Thoracic aorta (tissue), 2 donors: ENCODE data around the gene GFER. TPM values are rescaled to one million over a fixed set of nuclear protein-coding genes. Genes with fewer than 3 reads are reported as not detected.

Experiments
- ATAC-seq: fragments of 150-250 bp; one replicate; pipeline ENCODE4 v1.8.0; 2017; ENCODE audit warnings: low read depth; ENCODE audit not compliant: insufficient number of reproducible peaks, low FRiP score
- DNase-seq: peaks from one replicate; pipeline ENCODE4 v3.0.0-alpha.2; 2020; ENCODE audit warnings: low spot score
- H3K27ac ChIP-seq, 2 donors: fragments of 200-600 bp; sonication (generic); 1 replicate in 1 of 2; 2 replicates in 1 of 2; pipeline ENCODE4 v1.5.1; 2016; ENCODE audit warnings: mild to moderate bottlenecking in 2 of 2, moderate library complexity in 2 of 2
- H3K27me3 ChIP-seq: fragments of 200-600 bp; sonication (generic); replicated peaks from 2 replicates; pipeline ENCODE4 v1.6.0; 2016; ENCODE audit warnings: mild to moderate bottlenecking; ENCODE audit not compliant: insufficient read depth
- H3K36me3 ChIP-seq: fragments of 200-600 bp; sonication (generic); one replicate; pipeline ENCODE4 v1.5.1; 2016
- H3K4me1 ChIP-seq, 2 donors: fragments of 200-600 bp; sonication (generic); 1 replicate in 1 of 2; 2 replicates in 1 of 2; pipeline versions ENCODE4 v1.5.1 to v1.6.0; 2016; ENCODE audit warnings: low read depth in 2 of 2, mild to moderate bottlenecking in 1 of 2; ENCODE audit not compliant: control insufficient read depth in 1 of 2
- H3K4me3 ChIP-seq: fragments of 200-600 bp; sonication (generic); 2 replicates; pipeline ENCODE4 v1.5.1; 2016; ENCODE audit warnings: mild to moderate bottlenecking
- H3K9me3 ChIP-seq: fragments of 200-600 bp; sonication (generic); 2 replicates; pipeline ENCODE4 v1.5.1; 2016
- total RNA-seq, 2 donors: library from RNA; depleted of rRNA; stranded (reverse); fragments of >200 nt; gene quantifications; one replicate each; pipeline versions ENCODE4 v1.1.0 to v1.2.3, GENCODE V29; 2016
- TF ChIP-seq, protein P1 (sequence below): fragments of 200-600 bp; sonication (generic); IDR thresholded peaks from one replicate; pipeline ENCODE4 v1.5.1; 2019; ENCODE audit warnings: antibody characterized with exemption

Gene GFER
- total RNA-seq, 2 donors from 2014 or later, result 12.4 to 14.6 TPM

DNA sequence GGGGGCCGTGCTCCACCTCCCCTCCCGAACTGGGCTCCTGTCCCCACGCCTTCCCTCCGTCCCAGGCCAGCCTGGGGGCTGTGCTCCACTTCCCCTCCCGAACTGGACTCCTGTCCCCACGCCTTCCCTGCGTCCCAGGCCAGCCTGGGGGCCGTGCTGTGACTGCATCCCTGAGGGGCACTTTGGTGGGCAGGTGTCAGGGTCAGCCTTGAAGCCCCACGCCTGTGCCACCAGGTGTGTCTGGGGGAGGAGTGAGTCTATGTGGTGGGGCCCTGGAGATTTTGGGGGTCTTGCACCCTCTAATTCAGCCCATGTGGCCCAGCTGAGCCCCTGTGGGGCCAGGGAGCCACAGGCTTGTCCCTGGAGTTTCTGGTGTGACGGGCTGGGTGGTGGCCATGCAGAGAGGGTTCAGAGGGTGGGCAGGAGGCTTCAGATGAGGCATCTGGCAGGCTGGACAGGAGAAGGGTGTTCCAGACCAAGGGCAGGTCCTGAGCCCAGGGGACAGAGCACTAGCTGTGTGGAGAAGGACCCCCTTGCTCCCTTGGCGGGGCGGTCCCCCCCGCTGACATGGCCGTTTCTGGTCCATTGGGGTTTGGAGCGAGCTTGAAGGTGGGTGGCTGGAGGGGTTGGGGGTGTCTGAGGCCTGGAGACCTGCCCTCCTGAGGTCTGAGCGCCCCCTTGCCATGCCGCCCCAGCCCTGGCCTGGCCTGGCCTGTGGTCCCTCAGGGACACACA is 50.9 kb downstream of the GFER start:
- Histone ChIP-seq H3K9me3 (no peaks in the 10 kb centered on the region), H3K27me3 (no peaks in the 10 kb centered on the region), H3K36me3 (peaks cover 18% of the 10 kb centered on the region), H3K27ac (peak overlapping the region; percentile 94 to 95), H3K4me1 (peaks cover 31 to 60% of the 10 kb centered on the region in 2 donors), H3K4me3 (peak overlapping the region; percentile 42)
- ATAC-seq, result no peak
- TF ChIP-seq, protein P1, sequence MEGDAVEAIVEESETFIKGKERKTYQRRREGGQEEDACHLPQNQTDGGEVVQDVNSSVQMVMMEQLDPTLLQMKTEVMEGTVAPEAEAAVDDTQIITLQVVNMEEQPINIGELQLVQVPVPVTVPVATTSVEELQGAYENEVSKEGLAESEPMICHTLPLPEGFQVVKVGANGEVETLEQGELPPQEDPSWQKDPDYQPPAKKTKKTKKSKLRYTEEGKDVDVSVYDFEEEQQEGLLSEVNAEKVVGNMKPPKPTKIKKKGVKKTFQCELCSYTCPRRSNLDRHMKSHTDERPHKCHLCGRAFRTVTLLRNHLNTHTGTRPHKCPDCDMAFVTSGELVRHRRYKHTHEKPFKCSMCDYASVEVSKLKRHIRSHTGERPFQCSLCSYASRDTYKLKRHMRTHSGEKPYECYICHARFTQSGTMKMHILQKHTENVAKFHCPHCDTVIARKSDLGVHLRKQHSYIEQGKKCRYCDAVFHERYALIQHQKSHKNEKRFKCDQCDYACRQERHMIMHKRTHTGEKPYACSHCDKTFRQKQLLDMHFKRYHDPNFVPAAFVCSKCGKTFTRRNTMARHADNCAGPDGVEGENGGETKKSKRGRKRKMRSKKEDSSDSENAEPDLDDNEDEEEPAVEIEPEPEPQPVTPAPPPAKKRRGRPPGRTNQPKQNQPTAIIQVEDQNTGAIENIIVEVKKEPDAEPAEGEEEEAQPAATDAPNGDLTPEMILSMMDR, result no peak
- no peak for DNase-seq

GRCh38 chr16:2035431-2036199 is 51.6 kb downstream of the GFER start:
- TF ChIP-seq, protein P1, result no peak
- Histone ChIP-seq H3K9me3 (no peaks in the 10 kb centered on the region), H3K4me3 (peak overlapping the region; percentile 42), H3K36me3 (peaks cover 16% of the 10 kb centered on the region), H3K4me1 (peaks cover 31 to 61% of the 10 kb centered on the region in 2 donors), H3K27me3 (no peaks in the 10 kb centered on the region), H3K27ac (peak overlapping the region; percentile 94 to 95)
- DNase-seq, result peak; percentile 35
- ATAC-seq, result peak; percentile 21

- Histone ChIP-seq H3K9me3 (no peaks in the 10 kb centered on the region), H3K36me3 (peaks cover 16% of the 10 kb centered on the region), H3K4me3 (peak overlapping the region; percentile 42), H3K27ac (peak overlapping the region; percentile 94 to 95), H3K4me1 (peaks cover 31 to 61% of the 10 kb centered on the region in 2 donors), H3K27me3 (no peaks in the 10 kb centered on the region)
- no peak for DNase-seq
- TF ChIP-seq, protein P1, result no peak
- ATAC-seq, result no peak
Observed at GRCh38 chr16:2036200-2036966, 52.4 kb downstream of the GFER start.

GRCh38 chr16:2037115-2037514 is 53.1 kb downstream of the GFER start:
- H3K4me3 ChIP-seq, result no peak overlapping the region
- no peaks in the 10 kb centered on the region for H3K9me3 ChIP-seq
- H3K36me3 ChIP-seq, result peaks cover 16% of the 10 kb centered on the region
- ATAC-seq (no peak), DNase-seq (no peak)
- H3K27ac ChIP-seq, result peak overlapping the region; percentile 94 to 95
- peaks cover 31 to 59% of the 10 kb centered on the region in 2 donors for H3K4me1 ChIP-seq
- TF ChIP-seq, protein P1, result no peak
- H3K27me3 ChIP-seq, result no peaks in the 10 kb centered on the region

Other genes with a start within 250 kb of the GFER start
- 100 to 1,000 TPM in 1 of 2 donors, 10 to 100 TPM in 1; 68.1 to 165 TPM for gene NME3, start 212.7 kb upstream of the GFER start, total RNA-seq
- gene EME2, start 211.4 kb upstream of the GFER start, total RNA-seq, result 10 to 100 TPM; 23.4 to 29.2 TPM
- gene MRPS34, start 211.1 kb upstream of the GFER start, total RNA-seq, result 10 to 100 TPM; 36.9 to 48.3 TPM
- gene SPSB3, start 201.6 kb upstream of the GFER start, total RNA-seq, result 10 to 100 TPM; 60.9 to 79.3 TPM
- 10 to 100 TPM; 64.6 to 68.5 TPM for gene NUBP2, start 201.2 kb upstream of the GFER start, total RNA-seq
- under 1 TPM; 0.28 to 0.54 TPM for gene IGFALS, start 190.5 kb upstream of the GFER start, total RNA-seq
- gene HAGH, start 157.4 kb upstream of the GFER start, total RNA-seq, result 100 to 1,000 TPM in 1 of 2 donors, 10 to 100 TPM in 1; 99.8 to 183 TPM
- gene FAHD1, start 157.0 kb upstream of the GFER start, total RNA-seq, result 10 to 100 TPM; 14.4 to 17.5 TPM
- not detected for gene MEIOB, start 112.0 kb upstream of the GFER start, total RNA-seq
- gene HS3ST6, start 65.8 kb upstream of the GFER start, total RNA-seq, result not detected
- gene MSRB1, start 41.0 kb upstream of the GFER start, total RNA-seq, result 10 to 100 TPM; 21.2 to 37.6 TPM
- gene RPL3L, start 29.5 kb upstream of the GFER start, total RNA-seq, result not detected
- gene NDUFB10, start 24.7 kb upstream of the GFER start, total RNA-seq, result 100 to 1,000 TPM; 108 to 197 TPM
- gene RPS2, start 19.4 kb upstream of the GFER start, total RNA-seq, result 100 to 1,000 TPM; 702 to 834 TPM
- gene RNF151, start 17.3 kb upstream of the GFER start, total RNA-seq, result not detected
- 10 to 100 TPM; 22.2 to 44.8 TPM for gene TBL3, start 12.1 kb upstream of the GFER start, total RNA-seq
- gene NOXO1, start 2.7 kb upstream of the GFER start, total RNA-seq, result not detected
- 1 to 10 TPM in 1 of 2 donors, under 1 TPM in 1; 0.49 to 1.5 TPM for gene SYNGR3, start 5.8 kb downstream of the GFER start, total RNA-seq
- gene ZNF598, start 25.6 kb downstream of the GFER start, total RNA-seq, result 10 to 100 TPM; 65.8 to 68.5 TPM
- not detected for gene NPW, start 35.6 kb downstream of the GFER start, total RNA-seq
- gene NHERF2, start 42.7 kb downstream of the GFER start, total RNA-seq, result 10 to 100 TPM; 66.0 to 84.1 TPM
- gene NTHL1, start 63.6 kb downstream of the GFER start, total RNA-seq, result 10 to 100 TPM in 1 of 2 donors, 1 to 10 TPM in 1; 7.7 to 13.4 TPM
- 100 to 1,000 TPM; 112 to 123 TPM for gene TSC2, start 63.8 kb downstream of the GFER start, total RNA-seq
- 1,000 to 10,000 TPM in 1 of 2 donors, 100 to 1,000 TPM in 1; 838 to 1,071 TPM for gene PKD1, start 151.7 kb downstream of the GFER start, total RNA-seq
- gene RAB26, start 164.4 kb downstream of the GFER start, total RNA-seq, result not detected
- gene TRAF7, start 171.6 kb downstream of the GFER start, total RNA-seq, result 10 to 100 TPM; 34.1 to 54.8 TPM
- gene CASKIN1, start 212.4 kb downstream of the GFER start, total RNA-seq, result not detected
- gene MLST8, start 221.3 kb downstream of the GFER start, total RNA-seq, result 10 to 100 TPM; 13.7 to 47.7 TPM
- gene BRICD5, start 226.7 kb downstream of the GFER start, total RNA-seq, result 10 to 100 TPM; 11.4 to 43.1 TPM
- gene PGP, start 230.6 kb downstream of the GFER start, total RNA-seq, result 10 to 100 TPM in 1 of 2 donors, 1 to 10 TPM in 1; 9.1 to 19.5 TPM
- 10 to 100 TPM; 44.0 to 50.2 TPM for gene E4F1, start 239.4 kb downstream of the GFER start, total RNA-seq